Endothelial cell of umbilical vein (primary cell): ENCODE measurements around the gene FUT7. TPM values are rescaled to one million over a fixed set of nuclear protein-coding genes. Genes with fewer than 3 reads are reported as not detected.

Experiments
- BruUV-seq: library from RNA; stranded (reverse); fragments of 400-500 nt; replicated peaks from 2 replicates; lab custom pipeline; 2021; lab: Mats Ljungman, UMichigan
- CTCF ChIA-PET: fragments of 300-600, 350-600 bp; sonication (Branson Sonifier 250); formaldehyde crosslinking; loops from one replicate; lab custom pipeline; 2021; ENCODE audit warnings: antibody characterized with exemption, inconsistent platforms; lab: Charles Lee
- POLR2A ChIA-PET: fragments of 300-600, 350-600 bp; sonication (Branson Sonifier 250); formaldehyde crosslinking; loops from one replicate; lab custom pipeline; 2021; ENCODE audit warnings: antibody characterized with exemption, inconsistent platforms; lab: Charles Lee
- DNase-seq: peaks from one replicate; pipeline ENCODE4 v3.0.0-alpha.2; 2011; ENCODE audit warnings: low read depth, low spot score
- FAIRE-seq: peaks from 2 replicates; lab custom pipeline; 2011; peaks lifted over from hg19 to GRCh38; lab: Jason Lieb, UNC
- H2AFZ ChIP-seq: 2 replicates; pipeline ENCODE4 v1.6.0; 2012; ENCODE audit warnings: low read depth, low read length, control low read depth, inconsistent platforms
- H3K27ac ChIP-seq: 2 replicates; pipeline ENCODE4 v1.5.1; 2011; ENCODE audit warnings: low read depth, mild to moderate bottlenecking, control low read depth, low read length, moderate library complexity; ENCODE audit not compliant: insufficient read depth
- H3K27me3 ChIP-seq, 2 experiments: 2 replicates each; pipeline versions ENCODE4 v1.6.0 to v1.6.1; 2011; ENCODE audit warnings: low read length in 2 of 2, mixed read lengths in 1 of 2; ENCODE audit not compliant: control insufficient read depth in 2 of 2, insufficient read depth in 2 of 2
- H3K36me3 ChIP-seq, 2 experiments: 2 replicates in 1 of 2; 3 replicates in 1 of 2; pipeline ENCODE4 v1.5.1; 2011; ENCODE audit warnings: low read length in 2 of 2, mild to moderate bottlenecking in 1 of 2, moderate library complexity in 1 of 2; ENCODE audit not compliant: control insufficient read depth in 2 of 2, insufficient read depth in 2 of 2; ENCODE audit errors: extremely low read depth in 1 of 2
- H3K4me1 ChIP-seq: 3 replicates; pipeline ENCODE4 v1.5.1; 2011; ENCODE audit warnings: mild to moderate bottlenecking, low read length; ENCODE audit not compliant: control insufficient read depth, insufficient read depth; ENCODE audit errors: extremely low read depth
- H3K4me2 ChIP-seq: 2 replicates; pipeline ENCODE4 v1.6.1; 2011; ENCODE audit warnings: low read length, control low read depth, mixed read lengths; ENCODE audit not compliant: insufficient read depth
- H3K4me3 ChIP-seq, 3 experiments: fragments of 200-600 bp in 1 of 3; sonication (generic), shearing (Covaris generic) in 1 of 3; replicated peaks in 1 of 3; 2 replicates each; pipeline ENCODE4 v1.5.1; 2011 to 2016; ENCODE audit warnings: control low read depth in 3 of 3, low read length in 3 of 3, mild to moderate bottlenecking in 2 of 3, inconsistent platforms in 1 of 3, low read depth in 1 of 3, moderate library complexity in 1 of 3; ENCODE audit not compliant: insufficient read depth in 1 of 3
- H3K79me2 ChIP-seq: 2 replicates; pipeline ENCODE4 v1.6.0; 2012; ENCODE audit warnings: low read length, inconsistent platforms; ENCODE audit not compliant: control insufficient read depth, insufficient read depth
- H3K9ac ChIP-seq: replicated peaks from 2 replicates; pipeline ENCODE3; 2011; ENCODE audit warnings: low read length, control low read depth; ENCODE audit not compliant: insufficient read depth; ENCODE audit errors: extremely low read depth
- H3K9me1 ChIP-seq: replicated peaks from 3 replicates; pipeline ENCODE4 v1.6.0; 2011; ENCODE audit warnings: mild to moderate bottlenecking, low read length; ENCODE audit not compliant: control insufficient read depth, insufficient read depth; ENCODE audit errors: extremely low read depth
- H3K9me3 ChIP-seq: replicated peaks from 2 replicates; pipeline ENCODE4 v1.5.1; 2012; ENCODE audit warnings: low read length, inconsistent platforms; ENCODE audit not compliant: control insufficient read depth, insufficient read depth
- H4K20me1 ChIP-seq: replicated peaks from 2 replicates; pipeline ENCODE3; 2011; ENCODE audit warnings: mild to moderate bottlenecking, low read length; ENCODE audit not compliant: control insufficient read depth, insufficient read depth; ENCODE audit errors: extremely low read depth
- CTCF ChIP-seq, 2 donors: IDR thresholded peaks; 1 replicate in 1 of 2; 2 replicates in 1 of 2; pipeline ENCODE4 v1.5.1; 2011; ENCODE audit warnings: low read length in 2 of 2, mild to moderate bottlenecking in 2 of 2, moderate library complexity in 2 of 2, control low read depth in 1 of 2, inconsistent platforms in 1 of 2, low read depth in 1 of 2; ENCODE audit not compliant: insufficient read depth in 1 of 2; ENCODE audit errors: extremely low read depth in 1 of 2
- EZH2 ChIP-seq: IDR thresholded peaks from 2 replicates; pipeline ENCODE4 v1.6.1; 2012; ENCODE audit warnings: borderline replicate concordance, low read depth, mild to moderate bottlenecking, moderate library complexity, low read length, inconsistent platforms; ENCODE audit not compliant: severe bottlenecking
- FOS ChIP-seq: IDR thresholded peaks from 2 replicates; pipeline ENCODE4 v1.6.1; 2011; ENCODE audit warnings: mild to moderate bottlenecking, low read length, moderate library complexity, borderline replicate concordance; ENCODE audit not compliant: insufficient read depth
- GATA2 ChIP-seq: IDR thresholded peaks from 2 replicates; pipeline ENCODE4 v1.7.0; 2011; ENCODE audit warnings: low read depth, mild to moderate bottlenecking, moderate library complexity, mixed read lengths, low read length; ENCODE audit not compliant: insufficient read length, insufficient read depth
- JUN ChIP-seq: IDR thresholded peaks from 2 replicates; pipeline ENCODE4 v1.6.1; 2011; ENCODE audit warnings: borderline replicate concordance, low read depth; ENCODE audit not compliant: insufficient read length, insufficient read depth
- MYC ChIP-seq: IDR thresholded peaks from one replicate; pipeline ENCODE4 v1.6.1; 2011; ENCODE audit warnings: mild to moderate bottlenecking, low read depth, low read length
- POLR2A ChIP-seq: IDR thresholded peaks from 2 replicates; pipeline ENCODE4 v1.6.1; 2012; ENCODE audit warnings: low read depth, mild to moderate bottlenecking, control low read depth, low read length
- POLR2AphosphoS5 ChIP-seq: IDR thresholded peaks from 2 replicates; pipeline ENCODE4 v1.6.1; 2012; ENCODE audit warnings: low read depth, mild to moderate bottlenecking, control low read depth, low read length, moderate library complexity; ENCODE audit not compliant: insufficient read depth
- dilution Hi-C: fragments of 300-500 bp; cut with MboI; formaldehyde crosslinking; loops from one replicate; pipeline ENCODE4 v1.15.0; 2019; ENCODE audit warnings: low sequenced_read_pairs; ENCODE audit not compliant: extremely low pct_ligation_motif_present
- intact Hi-C: fragments of 100-400 bp; cut with micrococcal nuclease; formaldehyde crosslinking; loops from one replicate; pipeline ENCODE4 v1.10.0; 2022
- polyA plus RNA-seq, 4 experiments: library from polyadenylated mRNA; depleted of rRNA in 3 of 4; stranded (reverse) in 3 of 4; unstranded in 1 of 4; fragments of >200 nt; gene quantifications; 2 replicates each; pipeline versions ENCODE4 v1.2.1 to v1.2.3, GENCODE V29; 2011 to 2012; ENCODE audit warnings: missing spikeins in 1 of 4
- total RNA-seq: library from RNA; stranded (reverse); gene quantifications from 2 replicates; pipeline ENCODE4 v1.2.3, GENCODE V29; 2021
- TF ChIP-seq, protein P1 (sequence below): IDR thresholded peaks from 2 replicates; pipeline ENCODE4 v1.6.1; 2011; ENCODE audit not compliant: insufficient read depth, insufficient read length

Gene FUT7
- total and polyA plus RNA-seq, 2 donors (not counting 3 experiments of a cell fraction or from before 2014, with no cell fraction given): not detected

DNA sequence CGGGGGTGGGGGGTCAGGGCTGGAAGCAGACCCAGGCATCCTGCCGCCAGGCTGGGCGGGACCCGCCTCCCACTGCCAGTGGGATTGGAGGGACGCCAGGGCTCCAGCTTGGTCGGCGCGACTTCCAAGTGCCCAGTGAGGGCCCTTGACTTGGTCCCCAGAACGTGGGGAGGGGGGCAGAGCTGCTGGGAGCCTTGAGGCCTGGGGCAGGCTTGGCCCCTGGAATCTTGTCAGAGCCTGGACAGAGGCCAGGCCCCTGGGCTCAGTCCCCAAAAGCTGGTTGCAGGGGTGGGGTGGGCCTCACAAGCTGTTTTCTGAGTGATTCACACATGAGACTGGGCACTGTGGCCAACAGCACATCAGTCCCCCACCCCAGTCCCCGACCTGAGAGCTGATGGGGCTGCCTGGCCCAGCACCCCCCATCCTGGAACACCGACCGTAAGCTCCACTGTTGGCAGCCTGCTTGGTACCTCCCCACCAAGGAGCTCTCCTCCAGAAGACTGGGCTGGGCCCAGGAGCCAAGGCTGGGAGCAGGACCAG lies 36.0 kb downstream of the FUT7 start:
- dilution Hi-C loops (no loop called here), intact Hi-C loops (loop anchor here (5.0 kb wide), 1 partner anchor 154 kb away; the partner anchor contains the start of gene AJM1)
- no peak overlapping the region for H3K4me3 ChIP-seq
- H3K27ac ChIP-seq: no peak overlapping the region
- no peak overlapping the region for H3K9ac ChIP-seq
- no peaks in the 10 kb centered on the region for H3K36me3 ChIP-seq
- CTCF ChIA-PET: interaction anchor here (0.5 to 1.9 kb wide), 7 partner anchors 15 to 110 kb away, joined by 3 to 16 read pairs (median 4); partner anchors contain the start of gene TRAF2
- H3K79me2 ChIP-seq: peaks cover 9% of the 10 kb centered on the region
- FAIRE-seq: peak; percentile 37
- DNase-seq: peak; percentile 13
- no peaks in the 10 kb centered on the region for H3K27me3 ChIP-seq
- H3K4me2 ChIP-seq: no peak overlapping the region
- H3K4me1 ChIP-seq: peaks cover 32% of the 10 kb centered on the region
- BruUV-seq: no TSS peak
- H4K20me1 ChIP-seq: no peaks in the 10 kb centered on the region
- no peak for TF ChIP-seq JUN
- no peak for TF ChIP-seq EZH2
- TF ChIP-seq POLR2A: peak; percentile 28
- H2AFZ ChIP-seq: no peak overlapping the region
- no peaks in the 10 kb centered on the region for H3K9me1 ChIP-seq
- H3K9me3 ChIP-seq: no peaks in the 10 kb centered on the region
- POLR2A ChIA-PET: no interaction called here

- H3K4me2 ChIP-seq: no peak overlapping the region
- H3K9me1 ChIP-seq: no peaks in the 10 kb centered on the region
- no peak overlapping the region for H3K27ac ChIP-seq
- BruUV-seq: no TSS peak
- H4K20me1 ChIP-seq: no peaks in the 10 kb centered on the region
- no peak overlapping the region for H3K4me3 ChIP-seq
- POLR2A ChIA-PET: no interaction called here
- H3K4me1 ChIP-seq: peaks cover 32% of the 10 kb centered on the region
- no peaks in the 10 kb centered on the region for H3K36me3 ChIP-seq
- H3K27me3 ChIP-seq: no peaks in the 10 kb centered on the region
- no peak for TF ChIP-seq POLR2A
- TF ChIP-seq MYC: no peak
- TF ChIP-seq FOS: no peak
- TF ChIP-seq, protein P1, sequence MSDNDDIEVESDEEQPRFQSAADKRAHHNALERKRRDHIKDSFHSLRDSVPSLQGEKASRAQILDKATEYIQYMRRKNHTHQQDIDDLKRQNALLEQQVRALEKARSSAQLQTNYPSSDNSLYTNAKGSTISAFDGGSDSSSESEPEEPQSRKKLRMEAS: no peak
- no peak for TF ChIP-seq EZH2
- TF ChIP-seq GATA2: no peak
- TF ChIP-seq CTCF (IDR thresholded peaks at IDR 0.05; ENCODE audit: extremely low read depth in 1 of 2, insufficient read depth in 1 of 2, low read depth in 1 of 2, low read length in 2 of 2): no peak
- no peak for TF ChIP-seq POLR2AphosphoS5
- no peak for TF ChIP-seq JUN
- CTCF ChIA-PET: interaction anchor here (0.5 to 1.9 kb wide), 6 partner anchors 34 to 109 kb away, joined by 3 to 16 read pairs (median 6); partner anchors contain the start of gene TRAF2
- intact Hi-C loops: loop anchor here (5.0 kb wide), 1 partner anchor 153 kb away; the partner anchor contains the start of gene AJM1
- dilution Hi-C loops: no loop called here
- no peak for DNase-seq
- no peak overlapping the region for H3K9ac ChIP-seq
- FAIRE-seq: no peak
- peaks cover 9% of the 10 kb centered on the region for H3K79me2 ChIP-seq
- no peak overlapping the region for H2AFZ ChIP-seq
- H3K9me3 ChIP-seq: no peaks in the 10 kb centered on the region
These were observed 36.5 kb downstream of the FUT7 start for GRCh38 chr9:136995362-136995761.
